Peyer's patch (tissue), 4 donors: ENCODE measurements around the gene LONRF3. TPM values are rescaled to one million over a fixed set of nuclear protein-coding genes. Genes with fewer than 3 reads are reported as not detected.

Source experiments
- DNase-seq, 3 donors: peaks; one replicate each; pipeline ENCODE4 v3.0.0-alpha.2; 2017 to 2019
- H3K27ac ChIP-seq, 4 donors: fragments of 200-600 bp; sonication (generic); one replicate each; pipeline ENCODE4 v1.5.1; 2016 to 2019
- H3K27me3 ChIP-seq, 2 donors: fragments of 200-600 bp; sonication (generic); one replicate each; pipeline ENCODE4 v1.5.1; 2019
- H3K36me3 ChIP-seq, 3 donors: fragments of 200-600 bp; sonication (generic); one replicate each; pipeline ENCODE4 v1.5.1; 2016 to 2019
- H3K4me1 ChIP-seq, 4 donors: fragments of 200-600 bp; sonication (generic); one replicate each; pipeline ENCODE4 v1.5.1; 2016 to 2019
- H3K4me3 ChIP-seq, 4 donors: fragments of 200-600 bp; sonication (generic); 1 replicate in 3 of 4; 2 replicates in 1 of 4; pipeline ENCODE4 v1.5.1; 2016 to 2019; ENCODE audit warnings: mild to moderate bottlenecking in 1 of 4
- H3K9me3 ChIP-seq, 4 donors: fragments of 200-600 bp; sonication (generic); one replicate each; pipeline ENCODE4 v1.5.1; 2016 to 2019; ENCODE audit warnings: mild to moderate bottlenecking in 1 of 4
- POLR2A ChIP-seq, 2 donors: fragments of 450-650 bp; IDR thresholded peaks; one replicate each; pipeline ENCODE4 v1.5.1; 2017; ENCODE audit warnings: antibody characterized with exemption in 2 of 2, mild to moderate bottlenecking in 2 of 2, moderate library complexity in 2 of 2
- total RNA-seq, 4 donors: library from RNA; depleted of rRNA; stranded (reverse); fragments of >200 nt; gene quantifications; one replicate each; pipeline ENCODE4 v1.1.0, GENCODE V29; 2016
- TF ChIP-seq, protein P1 (sequence below), 6 experiments: fragments of 450-650 bp in 4 of 6; fragments of 200-600 bp in 2 of 6; sonication (generic) in 1 of 6; IDR thresholded peaks; one replicate each; pipeline ENCODE4 v1.5.1; 2017 to 2019; ENCODE audit warnings: antibody characterized with exemption in 6 of 6, mild to moderate bottlenecking in 3 of 6, moderate library complexity in 1 of 6

The LONRF3 gene
- total RNA-seq, 4 donors from 2014 or later, result 5.0 to 10.7 (median 6.6) TPM

DNA sequence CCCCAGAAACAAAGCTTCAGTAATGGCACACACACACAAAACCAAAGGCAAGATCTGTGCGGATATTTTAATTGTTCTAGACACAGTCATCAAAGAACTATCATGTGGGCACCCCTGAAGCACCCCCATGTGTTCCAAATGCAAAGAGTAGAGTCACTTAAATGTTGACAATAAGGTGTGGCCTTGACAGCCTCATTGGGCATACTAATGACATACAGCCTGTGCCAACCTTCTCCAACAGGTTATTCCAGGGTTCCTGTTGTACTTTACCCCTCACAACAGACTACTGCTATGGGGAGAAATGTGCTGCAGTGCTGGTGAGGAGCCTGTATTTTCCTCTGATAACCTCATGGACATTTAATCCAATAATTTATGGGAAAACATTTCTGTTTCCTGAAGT is 68.6 kb downstream of the LONRF3 start:
- no peak overlapping the region for H3K27ac ChIP-seq
- no peaks in the 10 kb centered on the region for H3K36me3 ChIP-seq
- no peaks in the 10 kb centered on the region for H3K9me3 ChIP-seq
- H3K4me3 ChIP-seq, result no peak overlapping the region
- H3K27me3 ChIP-seq, result no peaks in the 10 kb centered on the region
- no peak for DNase-seq
- TF ChIP-seq POLR2A (IDR thresholded peaks at IDR 0.05), result no peak
- TF ChIP-seq, protein P1, sequence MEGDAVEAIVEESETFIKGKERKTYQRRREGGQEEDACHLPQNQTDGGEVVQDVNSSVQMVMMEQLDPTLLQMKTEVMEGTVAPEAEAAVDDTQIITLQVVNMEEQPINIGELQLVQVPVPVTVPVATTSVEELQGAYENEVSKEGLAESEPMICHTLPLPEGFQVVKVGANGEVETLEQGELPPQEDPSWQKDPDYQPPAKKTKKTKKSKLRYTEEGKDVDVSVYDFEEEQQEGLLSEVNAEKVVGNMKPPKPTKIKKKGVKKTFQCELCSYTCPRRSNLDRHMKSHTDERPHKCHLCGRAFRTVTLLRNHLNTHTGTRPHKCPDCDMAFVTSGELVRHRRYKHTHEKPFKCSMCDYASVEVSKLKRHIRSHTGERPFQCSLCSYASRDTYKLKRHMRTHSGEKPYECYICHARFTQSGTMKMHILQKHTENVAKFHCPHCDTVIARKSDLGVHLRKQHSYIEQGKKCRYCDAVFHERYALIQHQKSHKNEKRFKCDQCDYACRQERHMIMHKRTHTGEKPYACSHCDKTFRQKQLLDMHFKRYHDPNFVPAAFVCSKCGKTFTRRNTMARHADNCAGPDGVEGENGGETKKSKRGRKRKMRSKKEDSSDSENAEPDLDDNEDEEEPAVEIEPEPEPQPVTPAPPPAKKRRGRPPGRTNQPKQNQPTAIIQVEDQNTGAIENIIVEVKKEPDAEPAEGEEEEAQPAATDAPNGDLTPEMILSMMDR (IDR thresholded peaks at IDR 0.05), result no peak
- H3K4me1 ChIP-seq, result no peaks in the 10 kb centered on the region

DNA sequence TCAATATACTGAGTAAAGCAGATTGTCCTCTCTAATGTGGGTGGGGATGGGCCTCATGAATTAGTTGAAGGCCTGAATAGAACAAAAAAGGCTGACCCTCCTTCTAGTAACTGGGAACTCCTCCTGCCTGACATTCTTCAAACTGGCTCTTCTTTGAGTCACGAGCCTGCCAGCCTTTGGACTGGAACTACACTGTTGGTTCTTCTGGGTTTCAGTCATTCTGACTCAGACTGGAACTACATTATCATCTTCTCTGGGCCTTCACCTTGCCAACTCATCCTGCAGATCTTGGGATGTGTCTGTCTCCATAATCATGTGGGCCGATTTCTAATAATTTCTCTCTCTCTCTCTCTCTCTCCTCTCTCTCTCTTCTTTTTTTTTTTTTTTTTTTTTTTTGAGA is 71.5 kb downstream of the LONRF3 start:
- Histone ChIP-seq H3K36me3 (no peaks in the 10 kb centered on the region), H3K4me1 (no peaks in the 10 kb centered on the region), H3K27me3 (no peaks in the 10 kb centered on the region), H3K9me3 (no peaks in the 10 kb centered on the region), H3K27ac (no peak overlapping the region), H3K4me3 (no peak overlapping the region)
- TF ChIP-seq, protein P1 (IDR thresholded peaks at IDR 0.05), result no peak
- TF ChIP-seq POLR2A (IDR thresholded peaks at IDR 0.05), result no peak
- DNase-seq, result no peak

DNA sequence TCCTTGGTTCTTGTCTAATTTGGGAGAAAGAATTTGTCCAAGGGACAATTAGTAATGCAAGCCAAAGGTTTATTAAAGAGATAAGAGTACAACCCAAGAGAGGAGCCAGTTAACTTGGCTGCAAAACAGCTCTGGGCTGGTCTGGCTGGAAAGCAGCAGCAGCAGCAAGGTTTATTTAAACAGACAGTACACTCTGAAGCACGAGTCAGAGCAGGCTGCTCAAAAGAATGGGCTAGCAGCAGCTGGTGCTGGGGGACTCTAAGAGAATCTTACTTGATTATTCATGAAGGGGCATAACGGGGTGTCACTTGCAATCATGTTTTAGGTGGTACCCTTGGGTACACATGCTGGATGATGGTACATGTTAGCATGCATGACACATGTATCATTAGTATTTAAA is 81.3 kb downstream of the LONRF3 start:
- H3K27ac ChIP-seq, result no peak overlapping the region
- H3K27me3 ChIP-seq, result no peaks in the 10 kb centered on the region
- TF ChIP-seq, protein P1 (IDR thresholded peaks at IDR 0.05), result no peak
- TF ChIP-seq POLR2A (IDR thresholded peaks at IDR 0.05), result no peak
- no peaks in the 10 kb centered on the region for H3K36me3 ChIP-seq
- DNase-seq, result no peak
- H3K4me3 ChIP-seq, result no peak overlapping the region
- no peaks in the 10 kb centered on the region for H3K4me1 ChIP-seq
- no peaks in the 10 kb centered on the region for H3K9me3 ChIP-seq

DNA sequence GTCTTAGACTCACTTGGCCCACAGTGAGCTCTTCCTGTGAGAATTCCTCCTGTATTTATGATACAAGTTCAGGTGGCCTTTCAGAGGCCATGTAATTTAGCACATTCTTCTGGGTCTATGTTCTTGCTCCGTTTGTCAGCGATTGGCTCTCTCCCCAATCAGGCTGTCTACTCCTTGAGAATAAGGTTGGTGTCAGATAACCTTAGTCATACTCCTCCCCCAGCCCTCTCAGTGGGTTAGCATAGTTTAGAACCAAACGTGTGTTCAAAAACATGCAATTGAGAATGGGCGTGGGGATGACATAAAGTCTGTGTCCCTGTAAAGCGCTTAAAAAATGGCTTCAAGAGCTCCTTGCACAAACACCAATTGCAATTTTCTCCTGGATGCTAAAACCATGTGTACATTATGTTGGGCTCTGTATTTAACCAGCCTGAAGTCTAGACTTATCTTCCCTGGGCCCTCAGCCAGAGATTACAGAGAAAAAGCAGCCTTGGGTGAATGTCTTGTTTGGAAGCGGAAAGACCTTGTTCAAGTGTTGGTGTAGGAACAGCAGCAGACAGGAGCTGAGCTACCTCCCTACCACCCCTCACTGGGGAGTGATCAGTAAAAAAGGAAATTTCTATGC is 88.4 kb downstream of the LONRF3 start:
- TF ChIP-seq POLR2A (IDR thresholded peaks at IDR 0.05), result no peak
- TF ChIP-seq, protein P1 (IDR thresholded peaks at IDR 0.05), result no peak
- Histone ChIP-seq H3K27ac (no peak overlapping the region), H3K9me3 (no peaks in the 10 kb centered on the region), H3K27me3 (no peaks in the 10 kb centered on the region), H3K4me1 (no peaks in the 10 kb centered on the region), H3K4me3 (no peak overlapping the region), H3K36me3 (no peaks in the 10 kb centered on the region)
- DNase-seq, result no peak

DNA sequence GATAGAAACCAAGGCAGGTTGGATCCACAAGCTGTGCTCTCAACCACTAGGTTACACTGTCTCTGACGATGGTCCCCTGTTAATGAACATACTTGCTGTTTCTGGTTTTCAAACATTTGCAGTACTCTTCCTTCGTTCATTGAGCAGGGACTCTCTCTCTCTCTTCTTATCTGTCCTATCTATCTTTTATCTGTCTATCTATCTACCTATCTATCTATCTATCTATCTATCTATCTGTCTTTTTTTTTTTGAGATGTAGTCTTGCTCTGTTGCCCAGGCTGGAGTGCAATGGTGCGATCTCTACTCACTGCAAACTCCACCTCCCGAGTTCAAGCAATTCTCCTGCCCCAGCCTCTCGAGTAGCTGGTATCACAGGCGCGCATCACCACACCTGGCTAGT is 89.0 kb downstream of the LONRF3 start:
- no peak overlapping the region for H3K4me3 ChIP-seq
- no peak for DNase-seq
- H3K36me3 ChIP-seq, result no peaks in the 10 kb centered on the region
- H3K9me3 ChIP-seq, result no peaks in the 10 kb centered on the region
- no peak overlapping the region for H3K27ac ChIP-seq
- no peak for TF ChIP-seq POLR2A (IDR thresholded peaks at IDR 0.05)
- TF ChIP-seq, protein P1 (IDR thresholded peaks at IDR 0.05), result no peak
- no peaks in the 10 kb centered on the region for H3K4me1 ChIP-seq
- no peaks in the 10 kb centered on the region for H3K27me3 ChIP-seq
